Fibroblast of the conjunctiva (primary cell): ENCODE results near the gene EML6.
"Not testable (repeated sequence)": the region's sequence is repeated elsewhere in the genome, so short reads cannot be mapped to it uniquely, and the experiment has no call there.

Experiments
- DNase-seq: peaks from one replicate; pipeline ENCODE4 v3.0.0-alpha.2; 2010; ENCODE audit warnings: low read depth

Gene EML6

GRCh38 chr2:54723131-54723995, at the start of gene EML6:
EML6 (plus strand) TSS chr2:54723662; CDS start chr2:54725062, 1,400 bp downstream.
- DNase-seq: peak; percentile 97

- DNase-seq: no peak
Measured at GRCh38 chr2:54675281-54675680, 48.2 kb upstream of the EML6 start.

- no peak for DNase-seq
Measured at GRCh38 chr2:54675738-54676137, 47.7 kb upstream of the EML6 start.

GRCh38 chr2:54676656-54677055, 46.8 kb upstream of the EML6 start:
- DNase-seq: no peak

GRCh38 chr2:54677476-54678265, 45.8 kb upstream of the EML6 start:
- no peak for DNase-seq

- no peak for DNase-seq
Measured at GRCh38 chr2:54678719-54679118, 44.7 kb upstream of the EML6 start.

GRCh38 chr2:54680397-54681041, 42.9 kb upstream of the EML6 start:
- no peak for DNase-seq

- no peak for DNase-seq
Measured at GRCh38 chr2:54681416-54681815, 42.0 kb upstream of the EML6 start.

GRCh38 chr2:54683596-54683995, 39.9 kb upstream of the EML6 start:
- DNase-seq: no peak

- no peak for DNase-seq
Measured at GRCh38 chr2:54685263-54685775, 38.1 kb upstream of the EML6 start.

GRCh38 chr2:54687595-54688152, 35.8 kb upstream of the EML6 start:
- no peak for DNase-seq

- DNase-seq: no peak
Measured at GRCh38 chr2:54691445-54692135, 31.9 kb upstream of the EML6 start.

GRCh38 chr2:54692556-54692955, 30.9 kb upstream of the EML6 start:
- no peak for DNase-seq

- DNase-seq: no peak
Measured at GRCh38 chr2:54695378-54695777, 28.1 kb upstream of the EML6 start.

GRCh38 chr2:54697934-54698333, 25.5 kb upstream of the EML6 start:
- no peak for DNase-seq

GRCh38 chr2:54698926-54699325, 24.5 kb upstream of the EML6 start:
- not testable (repeated sequence) for DNase-seq

- no peak for DNase-seq
Measured at GRCh38 chr2:54699665-54700064, 23.8 kb upstream of the EML6 start.

GRCh38 chr2:54701029-54701428, 22.4 kb upstream of the EML6 start:
- no peak for DNase-seq

GRCh38 chr2:54704238-54704637, 19.2 kb upstream of the EML6 start:
- no peak for DNase-seq

- peak; percentile 58 for DNase-seq
Measured at GRCh38 chr2:54704688-54705605, 18.5 kb upstream of the EML6 start.
